Fibroblast of gingiva (primary cell): Measurements from ENCODE around the gene FRMD7.
A peak's percentile ranks its signal among the peaks of the same experiment; 100 is the strongest.
"Not testable (repeated sequence)": the region's sequence is repeated elsewhere in the genome, so short reads cannot be mapped to it uniquely, and the experiment has no call there.

ENCODE experiments used
- DNase-seq: peaks from one replicate; pipeline ENCODE4 v3.0.0-alpha.2; 2011; ENCODE audit warnings: low read depth

Gene FRMD7

GRCh38 chrX:132127743-132128142, at the start of gene FRMD7:
FRMD7 (minus strand) TSS chrX:132128020; CDS start chrX:132127844, 176 bp downstream.
- no peak for DNase-seq

GRCh38 chrX:132173647-132174046, 45.8 kb upstream of the FRMD7 start:
- DNase-seq: no peak

- DNase-seq: no peak
Measured at GRCh38 chrX:132171881-132172280, 44.1 kb upstream of the FRMD7 start.

GRCh38 chrX:132171478-132171877, 43.7 kb upstream of the FRMD7 start:
- DNase-seq: no peak

GRCh38 chrX:132169554-132169953, 41.7 kb upstream of the FRMD7 start:
- no peak for DNase-seq

- no peak for DNase-seq
Measured at GRCh38 chrX:132165651-132166050, 37.8 kb upstream of the FRMD7 start.

GRCh38 chrX:132165005-132165404, 37.2 kb upstream of the FRMD7 start:
- DNase-seq: no peak

- DNase-seq: not testable (repeated sequence)
Measured at GRCh38 chrX:132163094-132163493, 35.3 kb upstream of the FRMD7 start.

GRCh38 chrX:132153166-132153565, 25.3 kb upstream of the FRMD7 start:
- DNase-seq: no peak

- no peak for DNase-seq
Measured at GRCh38 chrX:132146456-132146855, 18.6 kb upstream of the FRMD7 start.

GRCh38 chrX:132144061-132144460, 16.2 kb upstream of the FRMD7 start:
- DNase-seq: no peak

GRCh38 chrX:132125906-132126305, 1.9 kb downstream of the FRMD7 start:
- no peak for DNase-seq

GRCh38 chrX:132120913-132121312, 6.9 kb downstream of the FRMD7 start:
- no peak for DNase-seq

GRCh38 chrX:132119821-132120515, 7.9 kb downstream of the FRMD7 start:
- no peak for DNase-seq

- no peak for DNase-seq
Measured at GRCh38 chrX:132119283-132119682, 8.5 kb downstream of the FRMD7 start.

- DNase-seq: no peak
Measured at GRCh38 chrX:132118358-132118757, 9.5 kb downstream of the FRMD7 start.

- no peak for DNase-seq
Measured at GRCh38 chrX:132115792-132116191, 12.0 kb downstream of the FRMD7 start.

GRCh38 chrX:132114607-132115006, 13.2 kb downstream of the FRMD7 start:
- DNase-seq: no peak

GRCh38 chrX:132107291-132107690, 20.5 kb downstream of the FRMD7 start:
- DNase-seq: no peak

GRCh38 chrX:132101799-132102198, 26.0 kb downstream of the FRMD7 start:
- no peak for DNase-seq

GRCh38 chrX:132101206-132101605, 26.6 kb downstream of the FRMD7 start:
- no peak for DNase-seq

GRCh38 chrX:132098704-132099103, 29.1 kb downstream of the FRMD7 start:
- DNase-seq: not testable (repeated sequence)

- DNase-seq: peak; percentile 27
Measured at GRCh38 chrX:132094164-132094563, 33.7 kb downstream of the FRMD7 start.

- DNase-seq: no peak
Measured at GRCh38 chrX:132093239-132093860, 34.5 kb downstream of the FRMD7 start.
